ENCODE data around the gene CNDP2. TPM values are rescaled to one million over a fixed set of nuclear protein-coding genes. Genes with fewer than 3 reads are reported as not detected.

Gene CNDP2
- total RNA-seq, 2 experiments from 2014 or later = 147 to 148 TPM

DNA sequence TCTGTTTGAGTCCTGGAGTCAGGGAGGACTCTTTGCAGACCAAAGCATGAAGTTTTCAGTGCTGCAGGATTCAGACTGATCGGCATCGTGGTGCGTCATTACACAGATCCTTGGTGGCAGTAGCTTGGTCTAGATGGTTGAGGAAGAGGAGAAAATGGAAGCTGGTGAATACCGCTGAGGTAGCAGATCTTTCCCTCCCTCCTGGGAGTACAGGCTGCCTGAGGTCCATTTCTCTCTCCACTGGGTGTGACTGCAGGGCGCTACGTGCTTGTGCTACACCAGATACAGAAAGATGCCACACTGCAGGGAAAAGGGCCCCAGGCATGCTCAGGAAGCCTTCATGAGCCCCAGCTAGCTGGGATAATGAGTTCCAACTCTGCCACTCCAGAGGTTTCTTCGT, 34.9 kb downstream of the CNDP2 start:
- Mint-ChIP-seq H3K27ac (no peak overlapping the region), H3K4me1 (no peaks in the 10 kb centered on the region), H3K9me3 (no peaks in the 10 kb centered on the region), H3K27me3 (peaks cover 13% of the 10 kb centered on the region), H3K36me3 (no peaks in the 10 kb centered on the region), H3K4me3 (no peak overlapping the region)
- POLR2A ChIA-PET = no interaction called here
- DNase-seq (no peak), ATAC-seq (ENCODE audit: low read depth) (no peak)

DNA sequence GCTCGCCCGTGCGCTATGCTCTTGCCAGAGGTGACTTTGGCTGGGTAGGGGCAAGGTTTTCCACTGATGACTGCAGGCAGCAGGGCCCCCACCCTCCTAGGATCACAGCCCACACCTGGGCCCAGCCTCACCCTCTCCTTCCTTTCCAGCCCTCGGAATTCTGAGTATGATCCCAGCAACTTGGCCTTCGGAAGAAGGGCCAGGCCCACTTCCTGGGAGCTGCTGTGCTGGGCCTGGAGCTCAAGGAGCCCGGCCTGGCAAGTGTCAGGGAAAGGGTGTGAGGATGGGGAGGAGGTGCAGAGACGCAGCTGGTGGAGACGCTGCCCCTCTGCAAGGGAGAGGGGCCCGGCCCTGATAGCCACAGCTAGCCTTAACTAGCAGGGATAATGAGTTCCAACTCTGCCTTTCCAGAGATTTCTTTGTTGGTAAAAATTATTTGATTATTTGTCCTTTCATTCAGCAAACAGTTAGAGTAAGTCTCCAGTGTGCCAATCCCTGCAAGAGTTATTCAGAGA, 36.4 kb downstream of the CNDP2 start:
- no peak for DNase-seq
- no peak for ATAC-seq (ENCODE audit: low read depth)
- Mint-ChIP-seq H3K27ac (no peak overlapping the region), H3K4me3 (no peak overlapping the region), H3K36me3 (no peaks in the 10 kb centered on the region), H3K4me1 (no peaks in the 10 kb centered on the region), H3K9me3 (no peaks in the 10 kb centered on the region), H3K27me3 (peaks cover 13% of the 10 kb centered on the region)
- POLR2A ChIA-PET = no interaction called here

DNA sequence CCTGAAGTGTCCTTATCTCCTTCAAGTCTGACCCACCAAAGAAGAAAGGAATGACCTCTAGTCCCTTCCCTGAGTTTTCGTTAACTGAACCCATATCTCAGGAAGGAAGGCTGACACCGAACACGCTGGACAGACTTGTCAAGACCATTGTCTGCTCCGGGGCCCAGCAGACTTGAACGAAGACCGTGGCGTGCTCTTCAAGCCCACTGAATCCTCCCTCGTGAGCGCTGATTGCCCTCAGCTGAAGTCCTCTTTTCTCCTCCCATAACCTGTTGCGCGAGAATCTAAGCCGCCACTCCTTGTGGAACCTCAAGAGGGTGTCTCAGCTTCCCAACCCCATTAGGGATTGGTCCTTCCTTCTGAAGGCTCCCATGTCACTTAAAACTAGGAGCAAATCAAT, 37.5 kb downstream of the CNDP2 start:
- POLR2A ChIA-PET = interaction anchor here (0.5 kb wide), 1 partner anchor 56 kb away, joined by 3 read pairs; no protein-coding TSS in a partner anchor
- ATAC-seq (ENCODE audit: low read depth) = no peak
- H3K36me3 Mint-ChIP-seq = no peaks in the 10 kb centered on the region

DNA sequence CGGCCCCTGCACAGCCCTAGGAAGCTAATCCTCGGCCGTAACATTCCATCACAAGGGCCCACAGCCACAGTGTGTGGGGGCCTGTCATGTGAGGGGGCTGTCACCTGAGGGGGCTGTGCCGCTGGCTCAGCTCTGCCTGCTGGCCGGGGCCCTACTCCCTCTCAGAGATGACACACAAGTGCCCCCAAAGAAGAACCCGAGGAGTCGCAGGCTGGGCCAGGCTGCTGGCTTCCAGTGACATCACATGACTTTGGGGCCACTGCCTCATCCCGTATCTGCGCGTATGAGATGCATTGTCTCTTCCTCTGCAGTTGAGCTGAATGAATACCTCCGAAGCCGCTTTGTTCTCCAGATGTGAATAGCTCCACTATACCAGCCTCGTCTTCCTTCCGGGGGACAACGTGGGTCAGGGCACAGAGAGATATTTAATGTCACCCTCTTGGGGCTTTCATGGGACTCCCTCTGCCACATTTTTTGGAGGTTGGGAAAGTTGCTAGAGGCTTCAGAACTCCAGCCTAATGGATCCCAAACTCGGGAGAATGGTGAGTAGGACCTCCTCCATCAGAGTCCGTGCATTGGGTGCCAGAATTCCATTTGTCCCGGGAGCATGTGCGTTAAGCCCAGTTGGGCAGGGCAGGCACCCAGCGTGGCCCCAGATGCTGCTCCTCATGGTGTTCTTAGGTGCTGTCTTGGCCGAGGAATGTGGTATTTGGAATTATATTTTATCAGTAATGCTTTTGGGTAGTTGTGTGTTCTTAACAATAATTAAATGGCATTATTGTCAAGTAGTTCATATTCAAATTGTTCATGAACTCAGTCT, 38.2 kb downstream of the CNDP2 start, which contains the start of gene CNDP1:
Gene CNDP1, plus strand, starts transcription at position 351 of the 820 bp plus-strand sequence. Its CDS starts 168 bp downstream, at position 519.
- H3K4me1 Mint-ChIP-seq = no peaks in the 10 kb centered on the region
- no peaks in the 10 kb centered on the region for H3K36me3 Mint-ChIP-seq
- ATAC-seq (ENCODE audit: low read depth) = no peak
- DNase-seq = no peak
- H3K27me3 Mint-ChIP-seq = peaks cover 9% of the 10 kb centered on the region
- POLR2A ChIA-PET = interaction anchor here (0.5 kb wide), 1 partner anchor 55 kb away, joined by 3 read pairs; no protein-coding TSS in a partner anchor
- no peaks in the 10 kb centered on the region for H3K9me3 Mint-ChIP-seq
- H3K27ac Mint-ChIP-seq = no peak within 1 kb of the TSS
- H3K4me3 Mint-ChIP-seq = no peak within 1 kb of the TSS

More for the DNA sequence above, 37.5 kb downstream of the CNDP2 start:
- DNase-seq = no peak
- Mint-ChIP-seq H3K4me3 (no peak overlapping the region), H3K4me1 (no peaks in the 10 kb centered on the region), H3K9me3 (no peaks in the 10 kb centered on the region), H3K27me3 (peaks cover 10% of the 10 kb centered on the region), H3K27ac (no peak overlapping the region)

DNA sequence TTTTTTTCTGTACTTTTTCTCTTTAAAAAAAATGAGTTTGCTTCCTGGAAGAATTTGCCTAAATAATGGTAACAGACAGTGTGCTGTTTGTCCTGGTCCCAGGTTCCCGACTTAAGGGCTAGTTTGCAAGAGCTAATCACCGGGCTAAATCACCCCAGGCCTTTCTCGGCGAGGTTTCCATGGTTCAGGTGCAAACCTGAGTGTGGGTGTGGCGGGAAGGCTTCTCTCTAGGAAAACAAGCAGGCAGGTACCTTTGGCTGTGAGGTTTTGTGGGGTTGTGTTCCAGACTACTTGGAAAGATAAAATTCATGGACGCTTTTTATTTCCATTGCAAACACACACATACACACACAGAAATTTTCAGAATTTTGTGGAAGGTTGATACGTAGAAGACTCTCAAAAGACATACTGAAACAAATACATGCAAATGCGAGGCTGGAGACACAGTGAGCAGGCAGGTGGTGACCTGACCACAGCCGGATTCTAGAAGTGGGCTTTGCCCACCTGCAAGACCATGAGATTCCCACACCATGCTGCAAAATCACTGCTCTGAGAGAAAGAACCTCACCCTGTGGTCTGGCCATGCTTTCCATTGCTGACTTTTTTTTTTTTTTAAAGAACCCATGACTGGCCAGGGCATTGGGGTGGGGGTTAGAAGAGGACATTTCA, 39.0 kb downstream of the CNDP2 start:
- DNase-seq = no peak
- POLR2A ChIA-PET = no interaction called here
- no peaks in the 10 kb centered on the region for H3K9me3 Mint-ChIP-seq

DNA sequence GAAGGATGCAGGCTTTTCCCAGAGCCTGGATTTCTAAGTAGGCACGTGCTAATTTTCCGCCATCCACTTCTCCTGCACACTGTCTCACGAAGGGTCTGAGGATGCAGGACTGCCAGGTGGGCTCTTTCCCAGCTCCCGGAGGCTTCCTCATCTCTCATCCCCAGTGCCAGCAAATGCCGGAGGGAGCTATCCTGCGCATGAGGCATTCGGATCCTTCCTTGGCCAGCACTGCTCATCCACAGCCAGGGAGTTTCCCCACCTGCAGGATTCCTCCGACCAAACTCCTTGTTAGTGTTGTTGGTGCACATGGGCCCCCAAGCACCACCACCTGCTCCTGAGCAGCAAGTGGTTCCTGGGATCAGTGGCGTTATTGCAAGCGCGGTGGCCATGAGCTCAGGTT, 43.1 kb downstream of the CNDP2 start:
- DNase-seq (no peak), ATAC-seq (ENCODE audit: low read depth) (no peak)
- no peak overlapping the region for H3K4me3 Mint-ChIP-seq
- no peaks in the 10 kb centered on the region for H3K36me3 Mint-ChIP-seq
- no peak overlapping the region for H3K27ac Mint-ChIP-seq
- H3K27me3 Mint-ChIP-seq = peaks cover 4% of the 10 kb centered on the region
- POLR2A ChIA-PET = no interaction called here
- peaks cover 2% of the 10 kb centered on the region for H3K4me1 Mint-ChIP-seq
- H3K9me3 Mint-ChIP-seq = no peaks in the 10 kb centered on the region

More for the DNA sequence above, 39.0 kb downstream of the CNDP2 start:
- no peaks in the 10 kb centered on the region for H3K36me3 Mint-ChIP-seq
- H3K27me3 Mint-ChIP-seq = peaks cover 9% of the 10 kb centered on the region
- H3K4me3 Mint-ChIP-seq = no peak overlapping the region
- no peak for ATAC-seq (ENCODE audit: low read depth)
- no peaks in the 10 kb centered on the region for H3K4me1 Mint-ChIP-seq
- H3K27ac Mint-ChIP-seq = no peak overlapping the region

DNA sequence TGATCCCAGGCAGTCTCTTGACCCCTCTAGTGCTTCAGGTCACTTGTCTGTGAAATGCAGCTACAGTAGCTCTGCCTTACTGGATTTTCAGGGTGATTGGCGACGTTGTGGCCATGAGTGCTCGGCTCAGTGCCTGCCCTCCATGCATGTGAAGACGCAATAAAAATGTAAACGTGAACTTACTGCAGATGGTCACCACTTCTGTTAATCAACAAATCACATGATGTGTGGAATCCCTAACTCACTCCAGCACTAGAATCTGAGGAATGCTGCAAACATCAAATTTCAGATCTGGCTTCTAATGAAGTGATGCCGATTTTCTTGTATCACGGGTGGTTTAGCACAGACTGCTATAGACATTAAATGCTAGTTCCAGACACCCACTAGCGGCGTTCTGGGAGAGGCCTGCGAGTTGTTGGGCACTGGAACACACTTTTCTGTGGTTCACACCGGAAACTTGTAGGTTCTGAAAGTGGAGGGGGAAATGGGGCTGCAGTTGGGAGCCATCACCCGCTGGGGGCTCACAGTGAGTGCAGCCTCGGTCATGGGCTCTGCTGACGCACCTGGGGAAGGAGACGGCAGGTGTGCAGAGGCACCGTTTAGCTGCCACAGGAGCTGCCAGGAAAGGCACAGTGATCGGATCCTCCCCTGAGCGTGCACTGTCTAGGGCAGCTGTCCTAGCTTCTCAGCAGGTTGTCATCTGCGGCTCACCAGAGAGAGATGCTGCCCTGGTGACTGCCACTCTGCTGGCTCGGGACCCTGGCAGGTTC, 44.7 kb downstream of the CNDP2 start:
- peak; percentile 58 for ATAC-seq (ENCODE audit: low read depth)
- H3K36me3 Mint-ChIP-seq = no peaks in the 10 kb centered on the region
- H3K9me3 Mint-ChIP-seq = no peaks in the 10 kb centered on the region
- H3K27ac Mint-ChIP-seq = no peak overlapping the region
- H3K4me1 Mint-ChIP-seq = peaks cover 2% of the 10 kb centered on the region
- no peak for DNase-seq
- POLR2A ChIA-PET = no interaction called here
- H3K4me3 Mint-ChIP-seq = no peak overlapping the region
- no peaks in the 10 kb centered on the region for H3K27me3 Mint-ChIP-seq

DNA sequence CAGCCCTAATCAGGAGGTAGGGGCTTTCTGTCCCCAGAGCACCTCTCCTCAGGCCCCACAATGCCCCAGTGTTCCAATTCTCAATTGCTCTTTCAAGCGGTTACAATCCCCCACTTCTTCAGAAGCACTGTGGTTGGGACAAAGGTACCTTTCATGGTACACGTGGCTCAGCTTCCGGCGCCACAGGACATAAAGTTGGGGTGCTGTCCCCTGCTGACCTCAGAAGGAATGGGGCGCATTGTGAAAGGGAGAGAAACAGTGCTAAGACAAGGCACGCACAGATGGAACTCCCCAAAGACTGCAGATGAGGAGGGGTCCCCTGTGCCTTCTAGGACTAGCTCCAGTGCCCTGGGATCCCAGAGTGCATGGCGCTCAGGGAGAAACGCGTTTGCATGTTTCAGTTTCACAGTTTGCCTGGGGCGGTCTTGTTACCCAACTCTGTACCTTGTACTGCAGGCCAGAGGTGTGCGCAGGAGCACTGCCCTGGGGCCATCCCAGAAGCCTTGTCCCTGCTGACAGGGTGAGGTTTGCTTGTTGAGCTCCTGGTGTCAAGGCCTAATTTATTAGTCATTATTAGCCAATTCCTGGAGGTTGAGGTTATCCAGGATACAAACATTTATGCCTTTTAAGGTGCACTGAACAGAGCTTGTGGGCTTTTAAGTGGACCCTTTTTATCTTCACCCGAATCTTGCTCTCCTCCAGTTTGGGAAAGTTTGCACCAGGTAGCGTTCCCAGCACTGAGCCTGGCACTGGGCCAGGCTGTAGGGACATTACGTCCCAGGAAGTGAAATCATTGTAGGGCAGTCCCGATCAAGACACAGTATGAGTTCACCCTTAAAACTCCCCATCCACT, 45.8 kb downstream of the CNDP2 start:
- Mint-ChIP-seq H3K27me3 (no peaks in the 10 kb centered on the region), H3K9me3 (no peaks in the 10 kb centered on the region), H3K4me1 (peaks cover 2% of the 10 kb centered on the region), H3K27ac (no peak overlapping the region), H3K4me3 (no peak overlapping the region), H3K36me3 (no peaks in the 10 kb centered on the region)
- POLR2A ChIA-PET = no interaction called here
- DNase-seq (no peak), ATAC-seq (ENCODE audit: low read depth) (no peak)

DNA sequence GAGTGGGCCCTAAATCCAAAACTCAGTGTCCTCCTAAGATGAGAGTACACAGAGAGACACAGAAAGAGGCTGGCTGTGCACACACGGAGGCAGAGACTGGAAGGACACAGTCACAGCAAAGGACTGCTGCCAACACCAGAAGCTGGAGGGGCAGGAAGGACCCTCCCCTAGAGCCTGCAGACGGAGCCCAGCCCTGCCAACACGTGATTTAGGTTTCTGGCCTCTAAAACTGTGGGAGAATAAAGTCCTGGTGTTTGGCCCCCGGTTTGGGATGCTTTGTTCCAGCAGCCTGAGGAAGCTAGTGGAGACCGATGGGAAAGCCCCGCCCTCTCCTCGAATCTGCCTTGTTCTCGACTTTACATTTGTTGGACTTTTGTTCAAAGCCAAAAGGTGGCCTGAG, 48.7 kb downstream of the CNDP2 start:
- Mint-ChIP-seq H3K27me3 (no peaks in the 10 kb centered on the region), H3K36me3 (peaks cover 5% of the 10 kb centered on the region), H3K4me3 (no peak overlapping the region), H3K9me3 (peaks cover 7% of the 10 kb centered on the region), H3K27ac (no peak overlapping the region), H3K4me1 (peaks cover 5% of the 10 kb centered on the region)
- POLR2A ChIA-PET = no interaction called here
- ATAC-seq (ENCODE audit: low read depth) (no peak), DNase-seq (no peak)

DNA sequence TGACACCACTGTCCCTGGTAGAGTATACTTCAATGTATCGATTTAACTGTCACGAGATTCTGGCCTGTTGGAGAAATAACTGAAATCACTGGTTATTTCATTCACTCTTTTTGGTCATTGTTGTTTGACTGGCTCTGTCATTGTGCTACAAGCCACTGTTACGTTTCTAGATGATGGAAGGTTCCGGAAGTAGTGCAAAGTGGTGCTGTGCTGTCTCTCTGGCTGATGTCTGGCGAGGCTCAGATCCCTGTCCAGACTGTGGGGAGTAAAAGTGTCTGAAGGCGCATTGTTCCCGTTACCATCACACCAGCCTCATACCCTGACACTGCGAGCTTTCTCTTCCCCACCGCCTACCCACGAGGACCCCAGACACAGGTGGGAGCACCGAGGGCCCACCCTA, 49.8 kb downstream of the CNDP2 start:
- ATAC-seq (ENCODE audit: low read depth) = no peak
- Mint-ChIP-seq H3K27ac (no peak overlapping the region), H3K4me3 (no peak overlapping the region), H3K4me1 (peaks cover 3% of the 10 kb centered on the region), H3K9me3 (peaks cover 8% of the 10 kb centered on the region), H3K27me3 (no peaks in the 10 kb centered on the region), H3K36me3 (peaks cover 8% of the 10 kb centered on the region)
- DNase-seq = no peak
- POLR2A ChIA-PET = no interaction called here

DNA sequence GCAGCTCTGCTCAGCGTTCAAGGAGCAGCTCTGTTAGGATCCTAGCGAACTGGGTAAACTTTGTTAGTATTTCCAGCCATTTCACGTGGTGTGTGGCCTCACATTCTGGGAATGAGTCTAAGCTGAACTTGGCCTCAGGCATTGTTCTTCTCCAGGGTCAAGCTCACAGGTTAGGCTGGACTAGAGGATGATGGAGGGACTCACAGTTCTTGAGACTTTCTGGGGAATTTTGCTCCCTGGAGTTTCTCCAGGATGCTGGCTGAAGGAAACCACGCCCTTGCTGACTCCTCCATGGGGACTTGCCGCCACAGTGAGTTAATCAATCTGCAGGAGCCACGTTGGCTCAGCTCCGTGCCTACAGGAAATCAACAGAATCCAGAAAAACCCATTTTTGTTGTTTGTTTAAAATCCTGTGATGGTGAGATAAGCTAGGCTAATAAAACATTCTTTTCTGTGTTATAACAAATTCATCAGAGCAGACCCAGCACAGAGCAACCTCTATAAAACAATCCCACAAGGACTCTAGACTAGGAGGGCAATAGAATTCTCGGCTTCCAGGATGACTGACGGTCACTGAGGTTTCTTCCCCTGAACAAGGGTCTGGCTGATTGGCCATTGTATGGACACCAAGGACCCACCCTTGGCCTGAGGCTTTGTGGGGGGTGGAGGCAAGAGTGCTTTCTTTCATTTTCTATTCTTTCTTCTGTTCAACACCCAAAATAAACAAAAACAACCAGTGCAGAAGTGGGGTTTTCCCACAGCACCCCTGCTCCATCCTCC, 50.8 kb downstream of the CNDP2 start:
- H3K9me3 Mint-ChIP-seq = peaks cover 8% of the 10 kb centered on the region
- no peak overlapping the region for H3K27ac Mint-ChIP-seq
- no peaks in the 10 kb centered on the region for H3K27me3 Mint-ChIP-seq
- H3K4me1 Mint-ChIP-seq = peaks cover 3% of the 10 kb centered on the region
- no peak overlapping the region for H3K4me3 Mint-ChIP-seq
- DNase-seq (no peak), ATAC-seq (ENCODE audit: low read depth) (no peak)
- H3K36me3 Mint-ChIP-seq = peaks cover 8% of the 10 kb centered on the region
- POLR2A ChIA-PET = no interaction called here

DNA sequence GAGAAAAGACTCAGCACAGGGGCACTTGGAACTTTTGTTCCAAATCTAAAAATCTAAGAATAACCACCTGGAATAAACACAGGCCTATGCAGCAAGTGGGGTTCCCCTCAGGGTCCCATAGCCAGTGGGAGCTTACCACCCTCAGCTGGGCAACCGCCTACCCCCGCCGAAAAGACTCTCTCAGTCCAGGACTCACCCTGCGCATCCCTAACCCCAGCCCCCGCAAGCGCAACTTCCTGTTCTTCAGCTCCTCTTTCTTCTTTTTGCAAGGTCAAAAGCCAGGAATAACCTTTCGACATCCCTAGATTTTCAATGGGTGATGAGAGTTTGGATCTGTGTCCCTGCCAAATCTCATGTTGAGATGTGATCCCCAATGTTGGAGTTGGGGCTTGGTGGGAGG, 51.7 kb downstream of the CNDP2 start:
- Mint-ChIP-seq H3K4me1 (peaks cover 3% of the 10 kb centered on the region), H3K4me3 (no peak overlapping the region), H3K27ac (no peak overlapping the region), H3K27me3 (no peaks in the 10 kb centered on the region), H3K36me3 (peaks cover 8% of the 10 kb centered on the region), H3K9me3 (peaks cover 8% of the 10 kb centered on the region)
- POLR2A ChIA-PET = no interaction called here
- no peak for ATAC-seq (ENCODE audit: low read depth)
- DNase-seq = no peak
